ENCODE measurements around the gene MTFR1L.

MTFR1L gene

GRCh38 chr1:25792115-25792514, 27.6 kb upstream of the MTFR1L start:
- no peak for DNase-seq

DNA sequence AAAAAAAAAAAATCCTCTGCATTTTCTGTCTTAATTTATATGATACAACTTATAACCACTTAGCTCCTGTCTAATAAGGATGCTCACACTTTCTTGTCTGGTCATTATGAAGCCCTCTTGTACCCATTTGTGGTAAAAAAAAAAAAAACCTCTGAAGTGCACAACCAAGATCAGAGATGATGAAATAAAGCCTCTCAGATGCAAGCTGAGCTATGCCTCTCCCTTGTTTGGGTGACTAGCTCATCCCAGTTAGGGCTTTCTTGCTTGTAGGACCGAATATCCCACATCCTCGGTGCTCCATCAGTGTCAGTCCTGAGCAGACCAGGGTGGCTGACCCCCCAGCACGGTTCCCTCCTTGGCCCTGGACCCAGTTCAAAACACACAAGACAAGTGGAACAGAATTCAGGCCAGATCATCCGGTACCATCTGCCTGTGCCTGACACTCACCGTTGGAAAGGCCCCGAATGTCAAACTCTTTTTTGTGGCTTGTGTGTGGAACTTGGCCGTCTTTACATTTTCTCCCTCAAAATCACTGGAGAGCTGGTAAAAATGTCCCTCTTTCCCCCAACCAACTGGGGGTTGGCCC, 26.1 kb upstream of the MTFR1L start:
- no peak for DNase-seq

- DNase-seq, result no peak
These were observed 25.4 kb upstream of the MTFR1L start for GRCh38 chr1:25794325-25794724.

- DNase-seq, result no peak
These were observed 24.5 kb upstream of the MTFR1L start for GRCh38 chr1:25795211-25795610.

- DNase-seq, result no peak
These were observed 23.6 kb upstream of the MTFR1L start for GRCh38 chr1:25795946-25796810.

DNA sequence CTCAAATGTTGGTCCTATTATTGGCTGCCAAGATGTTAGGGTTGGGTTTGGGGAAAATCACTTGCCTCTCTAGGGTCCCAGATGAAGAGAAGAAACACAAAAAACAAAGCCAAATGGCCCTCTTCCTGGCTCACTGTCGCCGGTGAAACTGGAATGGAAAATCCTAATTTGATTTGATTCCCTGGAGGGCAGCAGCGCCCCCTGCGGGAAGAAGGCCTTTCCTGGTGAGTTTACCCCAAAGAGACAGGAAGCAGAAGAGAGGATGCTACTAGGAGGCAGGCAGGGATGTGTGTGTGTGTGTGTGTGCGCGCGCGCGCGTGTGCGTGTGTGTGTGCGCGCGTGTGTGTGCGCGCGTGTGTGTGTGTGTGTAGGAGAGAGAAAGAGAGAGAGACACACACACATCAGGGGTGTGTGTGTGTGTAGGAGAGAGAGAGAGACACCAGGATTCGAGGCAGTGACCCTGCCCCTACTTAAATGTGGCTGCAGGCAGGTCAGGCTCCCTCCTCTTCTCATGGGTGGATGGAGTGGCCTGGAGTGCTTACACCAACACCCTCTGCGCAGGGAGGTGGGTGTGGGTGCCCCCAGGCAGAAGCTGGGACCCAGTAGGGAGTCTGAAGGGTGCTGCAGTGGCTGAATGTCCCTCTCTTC, 22.8 kb upstream of the MTFR1L start:
- DNase-seq, result peak; percentile 33

- no peak for DNase-seq
These were observed 21.8 kb upstream of the MTFR1L start for GRCh38 chr1:25797939-25798338.

GRCh38 chr1:25798666-25799351, 20.9 kb upstream of the MTFR1L start:
- DNase-seq, result no peak

- DNase-seq, result no peak
These were observed 20.3 kb upstream of the MTFR1L start for GRCh38 chr1:25799352-25799934.

- DNase-seq, result peak; percentile 20
These were observed 19.6 kb upstream of the MTFR1L start, which contains the start of gene SELENON for GRCh38 chr1:25799935-25800702. Gene SELENON (plus strand): TSS chr1:25800193. CDS start chr1:25800231, 38 bp downstream.

GRCh38 chr1:25800703-25801377, 18.9 kb upstream of the MTFR1L start:
- no peak for DNase-seq

DNA sequence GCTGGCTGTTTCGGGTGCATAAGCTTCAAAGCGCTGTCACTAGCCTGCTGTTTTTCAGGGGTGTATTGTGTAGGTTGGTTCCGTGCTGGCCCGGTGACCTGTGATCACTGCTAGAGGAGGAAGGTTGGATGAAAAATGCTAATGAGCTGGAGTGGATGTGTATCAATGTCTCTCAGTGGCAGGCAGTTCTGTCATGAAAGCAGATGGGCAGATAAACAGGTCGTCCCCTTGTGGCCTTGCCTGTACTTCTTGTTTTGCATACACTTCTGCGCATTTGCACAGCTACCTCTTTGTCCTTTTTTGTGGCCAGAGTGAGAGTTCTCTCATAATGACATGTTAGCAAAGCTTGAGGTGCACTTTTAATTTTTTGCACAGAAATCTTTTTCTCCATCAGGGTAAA, 16.8 kb upstream of the MTFR1L start:
- DNase-seq, result no peak

- no peak for DNase-seq
These were observed 16.4 kb upstream of the MTFR1L start for GRCh38 chr1:25803368-25803767.

DNA sequence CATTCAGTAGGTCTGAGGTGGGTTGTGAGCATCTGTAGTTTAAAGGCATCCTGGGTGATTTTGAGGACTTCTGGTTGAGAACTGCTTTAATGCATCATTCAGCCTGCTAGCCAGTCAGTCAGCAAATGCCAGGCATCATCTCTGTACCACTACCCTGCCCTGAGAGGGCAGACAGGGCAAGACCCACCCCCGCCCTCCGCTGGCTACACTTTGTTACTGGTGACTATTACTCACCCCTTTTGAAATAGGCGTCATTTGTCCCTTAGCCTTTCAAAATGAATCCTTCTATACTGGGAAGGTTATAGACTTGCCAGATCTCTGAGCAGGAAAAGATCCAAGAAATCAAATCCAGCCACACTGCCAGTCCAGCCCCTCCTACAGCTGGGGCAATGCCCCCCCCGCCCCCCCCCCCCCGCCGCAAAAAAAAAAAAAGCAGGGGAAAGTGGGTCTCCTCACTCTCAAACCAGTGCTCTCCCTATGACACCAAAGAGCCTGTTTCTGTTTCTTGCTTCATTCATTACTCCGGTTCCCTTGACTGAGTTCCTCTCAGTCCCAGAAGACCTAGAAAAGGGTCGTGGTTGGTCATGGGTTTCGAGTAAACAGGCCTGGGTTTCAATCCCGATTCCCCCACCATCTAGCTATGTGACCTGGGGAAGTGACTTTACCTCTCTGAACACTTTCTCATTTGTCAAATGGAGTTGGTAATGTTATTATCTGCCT, 15.3 kb upstream of the MTFR1L start:
- DNase-seq, result no peak

DNA sequence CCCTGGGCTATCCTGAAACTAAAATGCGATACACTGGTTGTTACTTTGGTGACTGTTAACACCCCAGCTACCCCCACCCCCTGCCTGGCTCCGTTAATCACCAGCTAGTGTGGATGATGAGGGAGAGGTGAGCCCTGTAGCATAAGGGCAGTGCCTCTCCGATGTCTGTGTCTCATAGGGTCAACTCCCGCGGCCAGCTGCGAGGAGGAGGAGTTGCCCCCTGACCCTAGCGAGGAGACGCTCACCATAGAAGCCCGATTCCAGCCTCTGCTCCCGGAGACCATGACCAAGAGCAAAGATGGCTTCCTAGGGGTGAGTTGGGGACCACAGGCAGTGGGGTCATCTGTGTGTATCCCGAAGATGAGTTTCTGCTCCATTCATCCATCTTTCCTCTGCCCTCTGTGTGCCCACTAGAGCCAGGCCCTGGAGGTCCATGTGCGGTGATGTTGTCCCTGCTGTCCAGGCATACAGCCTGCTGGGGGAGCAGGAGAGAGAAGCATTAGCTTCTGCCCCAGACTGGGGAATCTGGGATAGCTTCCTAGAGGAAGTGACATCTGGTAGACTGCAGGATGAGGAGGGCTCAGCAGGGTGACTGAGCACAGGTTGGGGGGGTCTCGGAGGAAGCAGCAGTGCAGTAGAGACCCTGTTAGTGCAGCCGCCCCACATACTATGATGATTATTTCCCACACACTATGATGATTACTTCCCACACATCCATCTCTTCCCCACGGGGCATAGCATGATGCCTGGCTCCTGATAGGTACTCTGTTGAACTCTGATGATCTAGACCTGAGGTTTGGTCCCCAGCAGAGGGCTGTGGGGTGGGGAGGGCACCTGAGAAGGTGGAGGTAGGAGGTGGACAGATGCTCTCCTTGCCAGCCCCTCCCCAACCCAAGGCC, 14.5 kb upstream of the MTFR1L start:
- DNase-seq, result no peak

GRCh38 chr1:25805863-25806225, 13.9 kb upstream of the MTFR1L start:
- no peak for DNase-seq

GRCh38 chr1:25806418-25806817, 13.3 kb upstream of the MTFR1L start:
- DNase-seq, result no peak

DNA sequence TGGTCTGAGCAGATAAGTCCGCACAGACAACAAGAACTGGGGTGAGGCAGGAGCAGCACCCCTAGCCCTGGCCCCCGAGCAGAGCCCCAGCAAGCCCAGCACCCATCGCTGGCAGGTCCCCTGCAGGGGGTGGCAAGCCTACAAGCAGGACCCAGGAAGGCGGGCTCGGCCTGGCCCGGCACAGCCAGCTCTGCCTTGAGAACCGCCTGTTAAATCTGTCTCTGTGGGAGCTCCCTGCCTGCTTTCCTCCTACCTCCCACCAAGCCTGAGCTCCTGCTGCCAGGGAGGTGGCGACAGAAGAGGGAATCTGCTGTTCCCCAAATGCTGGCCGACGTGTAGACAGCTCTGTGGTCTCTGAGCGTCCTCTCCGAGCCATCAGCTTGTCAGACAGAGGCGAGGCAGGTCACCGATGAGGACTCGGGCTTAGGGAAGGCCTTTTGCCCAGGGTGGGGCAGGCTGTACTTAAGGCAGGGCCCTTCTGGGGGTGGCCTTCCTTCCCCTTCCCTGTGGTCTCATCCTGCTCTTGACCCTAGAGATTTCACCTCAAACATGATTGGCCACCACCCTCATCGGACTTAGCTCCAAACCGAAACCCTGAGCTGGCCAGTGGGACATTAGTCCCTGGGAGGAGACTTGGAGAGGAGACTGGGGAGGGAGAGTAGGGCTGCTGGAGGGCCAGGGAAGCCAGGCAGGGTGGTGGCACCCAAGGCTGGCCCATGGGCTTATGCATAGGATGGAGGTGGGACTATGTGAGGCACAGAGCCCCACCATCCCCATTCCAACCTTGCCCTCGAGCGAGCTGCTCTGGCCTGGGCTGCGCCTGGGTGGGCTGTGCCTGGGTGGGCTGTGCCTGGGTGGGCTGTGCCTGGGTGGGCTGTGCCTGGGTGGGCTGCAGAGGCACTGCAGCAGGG, 12.0 kb upstream of the MTFR1L start:
- no peak for DNase-seq

Data from T1000 (cell line).